A673 (cell line): ENCODE measurements around the gene NAA15.

Experiments used
- CTCF ChIP-seq: fragments of 300-800, 200-600 bp; sonication (generic); conservative IDR thresholded peaks from 2 replicates; pipeline ENCODE4 v1.5.1; 2017; ENCODE audit warnings: low read depth, mild to moderate bottlenecking, antibody characterized with exemption, low read length, moderate library complexity, mixed read lengths
- EZH2 ChIP-seq: fragments of 200-600 bp; sonication (generic); IDR thresholded peaks from 2 replicates; pipeline ENCODE4 v1.6.1; 2017; ENCODE audit warnings: borderline replicate concordance, low read depth, mild to moderate bottlenecking, mixed read lengths, antibody characterized with exemption, low read length; ENCODE audit not compliant: poor library complexity, severe bottlenecking

GRCh38 chr4:139282065-139282720 lies 19.1 kb upstream of the NAA15 start:
- TF ChIP-seq CTCF (no peak), EZH2 (no peak)
